SW480 (cell line): Measurements from ENCODE around the gene GUCY1B1.

ENCODE experiments used
- DNase-seq: peaks from one replicate; pipeline ENCODE4 v3.0.0-alpha.2; 2016; ENCODE audit warnings: low spot score

GUCY1B1 gene

DNA sequence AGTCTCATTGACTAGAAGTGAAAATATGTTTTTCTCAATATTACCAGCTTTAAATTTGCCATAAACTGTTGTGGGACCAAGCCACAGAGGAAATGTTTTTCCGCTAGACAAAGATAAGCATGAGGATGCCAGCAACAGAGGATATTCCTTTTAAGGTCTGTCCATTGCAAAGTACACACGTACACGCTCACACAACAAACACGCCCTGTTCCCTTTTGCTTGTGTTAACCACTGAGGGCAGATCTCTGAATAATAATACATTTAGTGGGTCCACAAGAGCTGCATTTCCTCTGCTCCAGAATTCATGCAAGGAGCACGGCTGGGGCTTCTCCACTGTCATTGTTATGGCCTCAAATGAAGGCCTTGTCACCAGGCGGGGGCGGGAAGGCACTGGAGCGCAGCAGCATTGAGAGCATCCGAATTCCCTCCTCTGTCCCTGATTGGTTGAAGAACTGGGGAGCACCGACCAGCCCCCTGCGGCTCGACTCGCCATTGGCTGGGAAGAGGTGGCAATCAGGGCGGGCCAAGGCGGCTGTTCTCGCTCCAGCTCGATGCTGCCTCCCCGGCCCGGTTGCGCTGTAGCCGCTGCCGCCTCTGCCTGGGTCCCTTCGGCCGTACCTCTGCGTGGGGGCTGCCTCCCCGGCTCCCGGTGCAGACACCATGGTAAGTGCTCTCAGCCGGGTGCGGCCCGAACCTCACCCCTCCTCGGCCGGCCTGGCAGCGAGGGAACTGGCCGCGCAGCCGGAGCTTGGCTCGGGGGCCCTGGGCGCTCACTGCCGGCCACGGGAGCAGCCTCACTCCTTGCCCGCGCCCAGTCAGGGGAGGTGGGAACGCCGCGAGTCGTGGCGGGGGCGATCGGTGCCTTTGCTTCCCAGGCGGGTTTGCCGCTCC is at the start of gene GUCY1B1:
TSS of gene GUCY1B1 (plus strand) at position 541 of the 891 bp plus-strand sequence. CDS start at position 661, 120 bp downstream.
- DNase-seq, result no peak

DNA sequence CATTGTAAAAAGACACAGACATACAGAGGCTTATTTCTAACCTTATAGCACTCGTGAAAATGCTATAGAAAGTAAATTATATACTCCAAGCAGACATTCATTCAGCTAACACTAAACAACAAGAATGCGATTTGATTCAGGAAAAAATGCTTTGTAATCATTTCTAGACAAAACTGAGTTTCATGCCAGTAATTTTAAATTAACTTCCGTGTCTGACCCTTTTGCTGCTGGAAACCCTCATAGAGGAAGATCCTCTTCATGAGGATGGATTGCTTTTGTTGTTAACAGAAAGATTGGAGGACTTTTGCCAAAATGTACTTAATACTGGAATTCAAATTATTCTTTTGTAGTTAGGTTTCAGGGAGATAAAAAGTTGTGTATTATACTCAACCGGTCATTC is 48.9 kb upstream of the GUCY1B1 start:
- no peak for DNase-seq

GRCh38 chr4:155711556-155711955 is 47.3 kb upstream of the GUCY1B1 start:
- no peak for DNase-seq

DNA sequence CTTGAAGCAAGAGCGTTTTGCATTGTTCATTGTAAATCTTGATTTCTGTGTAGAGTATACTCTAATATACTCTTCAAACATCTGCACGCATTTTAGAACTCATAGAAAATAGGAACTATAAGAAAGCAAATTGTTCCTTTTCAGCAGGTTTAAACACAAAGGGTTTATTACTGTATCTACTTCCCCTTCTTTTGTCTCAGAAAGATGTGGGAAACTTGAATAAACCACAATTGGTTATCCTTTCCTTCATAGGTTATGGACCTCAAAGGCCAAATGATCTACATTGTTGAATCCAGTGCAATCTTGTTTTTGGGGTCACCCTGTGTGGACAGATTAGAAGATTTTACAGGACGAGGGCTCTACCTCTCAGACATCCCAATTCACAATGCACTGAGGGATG is 46.0 kb upstream of the GUCY1B1 start:
- DNase-seq, result no peak

- no peak for DNase-seq
These were observed 44.9 kb upstream of the GUCY1B1 start for GRCh38 chr4:155713911-155714310.

GRCh38 chr4:155722336-155722735 is 36.5 kb upstream of the GUCY1B1 start:
- no peak for DNase-seq

GRCh38 chr4:155722816-155723499 is 35.9 kb upstream of the GUCY1B1 start:
- no peak for DNase-seq

GRCh38 chr4:155724731-155725130 is 34.1 kb upstream of the GUCY1B1 start:
- DNase-seq, result no peak

GRCh38 chr4:155734065-155734464 is 24.8 kb upstream of the GUCY1B1 start:
- DNase-seq, result no peak

GRCh38 chr4:155734951-155735350 is 23.9 kb upstream of the GUCY1B1 start:
- DNase-seq, result no peak

- no peak for DNase-seq
These were observed 23.3 kb upstream of the GUCY1B1 start for GRCh38 chr4:155735496-155735895.

GRCh38 chr4:155738548-155738947 is 20.3 kb upstream of the GUCY1B1 start:
- no peak for DNase-seq

DNA sequence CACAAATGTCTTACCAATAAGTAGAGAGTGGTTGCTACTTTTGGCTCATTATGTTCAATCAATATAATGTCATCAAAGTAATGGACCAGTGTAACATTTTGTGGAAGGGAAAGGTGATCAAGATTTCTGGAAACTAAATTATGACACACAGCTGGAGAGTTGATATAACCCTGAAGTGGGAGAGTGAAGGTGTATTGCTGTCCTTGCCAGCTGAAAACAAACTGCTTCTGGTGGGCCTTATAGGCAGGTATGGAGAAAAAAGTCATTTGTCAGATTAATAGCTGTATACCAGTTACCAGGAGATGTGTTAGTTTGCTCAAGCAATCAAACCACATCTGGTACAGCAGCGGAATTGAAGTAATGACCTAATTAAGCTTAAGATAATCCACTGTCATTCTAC is 17.3 kb upstream of the GUCY1B1 start:
- DNase-seq, result no peak

DNA sequence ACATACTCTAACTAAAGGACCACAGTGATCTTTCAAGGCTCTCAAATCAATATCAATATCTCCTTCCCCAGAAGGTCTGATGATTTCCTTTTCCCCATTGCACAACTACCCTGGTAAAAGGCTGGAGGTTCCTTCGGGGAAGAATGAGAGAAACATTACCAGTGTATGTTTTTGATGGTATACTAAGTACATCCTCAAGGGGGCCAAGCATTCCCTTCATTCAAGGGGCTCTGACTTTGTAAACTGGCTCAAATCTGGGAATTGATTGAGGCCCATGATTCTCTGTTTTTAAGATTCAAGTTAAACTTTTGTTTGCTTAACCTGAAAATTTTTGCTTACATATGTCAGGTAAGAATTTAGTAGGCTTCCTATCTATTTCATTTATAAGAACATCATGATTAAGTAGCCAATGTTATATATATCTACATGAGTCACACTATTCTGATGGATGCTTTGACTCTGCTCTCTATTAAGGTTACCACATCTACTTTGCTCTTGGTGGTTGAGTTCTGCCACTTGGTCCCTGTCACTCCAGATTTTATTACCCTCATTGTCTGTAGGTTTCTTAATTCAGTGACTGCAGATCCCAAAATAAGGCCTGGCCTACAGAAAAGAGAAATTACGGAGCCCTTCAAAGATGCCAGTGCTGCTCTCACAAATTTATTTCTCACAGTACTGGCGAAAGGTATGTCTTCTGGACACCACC is 16.4 kb upstream of the GUCY1B1 start:
- DNase-seq, result no peak

DNA sequence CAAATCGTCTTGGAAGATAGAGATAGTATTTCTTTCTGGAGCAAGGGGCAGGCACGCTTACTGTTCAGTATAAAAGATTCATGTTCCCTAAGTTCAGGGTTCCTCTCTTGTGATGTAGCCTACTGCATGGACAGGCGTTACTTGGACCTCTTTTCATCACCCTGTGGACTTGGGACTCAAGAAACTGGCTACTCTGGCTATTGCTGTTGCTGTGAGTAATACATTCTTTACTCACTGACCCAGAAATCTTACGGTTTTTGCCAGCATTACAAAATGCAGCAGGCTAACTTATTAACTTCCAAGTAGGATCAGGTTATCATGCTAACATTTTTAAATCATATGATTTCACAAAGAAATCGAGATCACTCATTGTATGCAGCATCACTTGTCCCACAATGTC is 12.8 kb upstream of the GUCY1B1 start:
- DNase-seq, result no peak

DNA sequence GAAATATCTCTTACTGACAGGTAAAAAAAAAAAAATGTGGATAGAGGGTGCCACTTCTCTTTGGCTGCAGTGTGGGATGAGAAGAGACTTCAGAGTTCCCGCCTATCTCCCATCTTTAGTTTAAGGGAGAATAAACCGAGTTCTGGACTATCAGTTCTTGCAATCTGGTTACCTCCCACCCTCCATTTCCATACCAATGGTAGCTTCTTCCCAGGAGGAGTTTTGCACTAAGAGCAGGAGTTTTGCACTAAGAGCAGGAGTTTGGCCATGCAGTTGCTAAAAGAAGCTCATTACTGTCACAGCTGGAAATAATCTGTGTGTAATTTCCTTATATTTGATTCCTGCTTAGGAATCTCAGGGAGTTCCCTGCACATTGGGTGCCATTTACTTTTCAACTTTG is 10.8 kb upstream of the GUCY1B1 start:
- no peak for DNase-seq

DNA sequence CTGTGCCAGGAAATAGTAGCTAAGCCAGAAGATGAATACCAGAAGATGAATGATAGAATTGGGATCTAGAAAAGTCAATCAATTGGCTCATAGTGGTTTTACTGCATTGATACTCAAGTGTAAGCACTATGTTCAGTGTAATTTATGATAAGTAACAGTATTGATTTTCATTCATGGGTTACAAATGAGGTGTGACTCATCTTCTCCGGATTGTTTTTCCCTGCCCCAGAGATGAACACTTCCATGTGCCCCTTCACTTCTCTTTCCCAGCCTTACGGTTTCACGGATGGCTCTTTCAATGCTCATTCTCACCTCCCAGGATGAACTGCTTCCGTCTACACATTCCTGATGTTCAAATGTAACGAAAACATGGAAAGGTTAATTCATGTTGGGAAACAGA is 9.8 kb upstream of the GUCY1B1 start:
- no peak for DNase-seq

DNA sequence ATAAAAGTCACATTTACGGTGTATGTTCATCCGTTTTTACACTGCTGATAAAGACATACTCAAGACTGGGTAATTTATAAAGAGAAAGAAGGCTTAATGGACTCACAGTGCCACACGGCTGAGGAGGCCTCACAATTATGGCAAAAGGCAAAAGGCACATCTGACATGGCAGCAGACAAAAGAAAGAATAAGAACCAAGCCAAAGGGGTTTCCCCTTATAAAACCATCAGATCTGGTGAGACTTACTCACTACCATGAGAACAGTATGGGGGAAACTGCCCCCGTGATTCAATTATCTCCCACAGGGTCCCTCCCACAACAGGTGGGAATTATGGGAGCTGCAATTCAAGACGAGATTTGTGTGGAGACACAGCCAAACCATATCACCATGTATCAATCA is 7.3 kb upstream of the GUCY1B1 start:
- no peak for DNase-seq

DNA sequence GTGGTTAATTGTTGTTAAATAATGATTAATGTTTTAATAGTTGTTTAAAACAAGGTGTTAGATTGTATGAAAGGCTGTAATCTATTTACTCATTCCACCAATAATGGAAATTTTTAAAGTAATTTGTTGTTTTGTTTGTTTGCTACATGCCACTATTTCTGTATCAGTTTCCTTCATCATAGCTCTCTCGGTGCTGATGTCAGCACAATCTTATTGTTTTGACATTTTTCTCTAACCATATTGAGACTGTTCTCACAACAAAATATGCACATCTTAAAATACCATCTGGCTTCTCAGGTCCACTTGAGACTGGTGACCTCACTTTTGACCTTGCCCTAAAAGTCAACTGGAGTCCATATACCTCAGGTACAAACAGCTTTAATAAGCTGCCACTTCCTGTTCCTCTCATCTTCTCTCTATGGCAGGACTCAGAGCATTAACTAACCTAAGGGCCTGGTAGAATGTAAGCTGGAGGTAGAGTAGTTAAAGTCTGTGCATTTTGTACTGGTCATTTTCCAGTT is 1.0 kb upstream of the GUCY1B1 start:
- DNase-seq, result no peak

GRCh38 chr4:155759372-155760252 is 791 bp downstream of the GUCY1B1 start:
- no peak for DNase-seq

DNA sequence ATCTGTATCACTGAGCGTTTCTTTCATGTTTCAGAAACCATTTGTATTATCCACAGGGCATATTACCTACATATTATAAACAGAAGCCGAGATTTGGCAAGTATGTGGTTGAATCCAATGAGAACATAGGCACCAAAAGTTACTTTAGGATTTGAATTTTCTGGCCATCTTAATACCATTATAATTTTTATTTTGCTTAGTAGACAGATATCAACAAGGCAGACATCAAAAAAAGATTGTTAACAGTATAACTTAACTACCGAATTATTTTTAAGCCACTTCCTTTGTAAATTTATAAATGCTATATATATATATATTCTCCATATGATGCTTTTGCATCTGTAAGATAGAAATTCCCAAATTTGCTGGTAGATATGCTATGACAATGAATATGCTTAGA is 2.2 kb downstream of the GUCY1B1 start:
- no peak for DNase-seq

DNA sequence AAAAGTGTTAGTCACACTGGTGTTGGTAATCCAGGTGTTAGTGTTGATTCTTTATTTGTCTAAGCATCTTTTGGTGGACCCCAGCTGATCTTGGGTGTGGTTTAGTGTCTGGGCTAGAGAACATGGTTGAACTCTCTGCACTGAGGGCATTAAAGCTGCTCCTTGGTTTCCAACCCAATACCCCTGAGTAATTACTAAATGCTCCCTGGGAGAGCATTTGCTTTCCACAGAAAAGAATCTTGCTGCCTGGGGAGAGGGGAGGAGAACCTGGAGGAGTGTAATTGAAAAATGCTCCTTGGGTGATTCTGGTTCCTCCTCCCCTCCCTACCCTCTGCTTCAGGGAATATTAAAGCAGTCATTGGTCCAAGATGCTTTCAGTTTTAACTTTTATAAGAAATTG is 3.1 kb downstream of the GUCY1B1 start:
- no peak for DNase-seq
